OCI-LY1 (cell line): ENCODE data around the gene AIFM2.

ENCODE experiments used
- H2AFZ ChIP-seq: fragments of 200-600 bp; sonication (generic), shearing (Covaris generic); 2 replicates; pipeline ENCODE4 v1.6.0; 2014; ENCODE audit warnings: antibody characterized with exemption, mild to moderate bottlenecking, low read length
- H3F3A ChIP-seq: fragments of 200-600 bp; sonication (generic), shearing (Covaris generic); 2 replicates; pipeline ENCODE4 v1.6.0; 2014; ENCODE audit warnings: mild to moderate bottlenecking, antibody characterized with exemption, low read length, moderate library complexity; ENCODE audit not compliant: insufficient read depth
- H3K27ac ChIP-seq: fragments of 200-600 bp; sonication (generic); 2 replicates; pipeline ENCODE4 v1.5.1; 2014; ENCODE audit warnings: low read length, mixed run types, mild to moderate bottlenecking, low read depth; ENCODE audit not compliant: poor library complexity, severe bottlenecking
- H3K27me3 ChIP-seq: fragments of 200-600 bp; sonication (generic); 2 replicates; pipeline ENCODE4 v1.6.0; 2014; ENCODE audit warnings: antibody characterized with exemption, mild to moderate bottlenecking, low read length, moderate library complexity; ENCODE audit not compliant: insufficient read depth
- H3K36me3 ChIP-seq: fragments of 200-600 bp; sonication (generic); 2 replicates; pipeline ENCODE4 v1.6.1; 2014; ENCODE audit warnings: mild to moderate bottlenecking, antibody characterized with exemption, low read length, moderate library complexity, mixed read lengths; ENCODE audit not compliant: insufficient read depth
- H3K4me1 ChIP-seq: fragments of 200-600 bp; sonication (generic); 2 replicates; pipeline ENCODE4 v1.5.1; 2014; ENCODE audit warnings: mild to moderate bottlenecking, low read length, moderate library complexity; ENCODE audit not compliant: insufficient read depth, severe bottlenecking
- H3K4me2 ChIP-seq: fragments of 200-600 bp; sonication (generic), shearing (Covaris generic); 2 replicates; pipeline ENCODE4 v1.6.1; 2014; ENCODE audit warnings: low read length
- H3K4me3 ChIP-seq: fragments of 200-600 bp; sonication (generic); 2 replicates; pipeline ENCODE4 v1.5.1; 2014; ENCODE audit warnings: low read length, low read depth, mild to moderate bottlenecking, mixed read lengths; ENCODE audit not compliant: poor library complexity, severe bottlenecking
- H3K79me2 ChIP-seq: fragments of 200-600 bp; shearing (Covaris generic); 2 replicates; pipeline ENCODE4 v1.6.1; 2016; ENCODE audit warnings: mixed run types, low read length, mixed read lengths; ENCODE audit not compliant: insufficient read depth
- H3K9ac ChIP-seq: fragments of 200-600 bp; sonication (generic), shearing (Covaris generic); 2 replicates; pipeline ENCODE4 v1.6.1; 2014; ENCODE audit warnings: mild to moderate bottlenecking, low read length, mixed read lengths
- H3K9me2 ChIP-seq: fragments of 200-600 bp; sonication (generic), shearing (Covaris generic); 2 replicates; pipeline ENCODE4 v1.6.1; 2014; ENCODE audit warnings: low read depth, mild to moderate bottlenecking, low read length, mixed read lengths
- H3K9me3 ChIP-seq: fragments of 200-600 bp; shearing (Covaris generic); 2 replicates; pipeline ENCODE4 v1.6.1; 2014; ENCODE audit warnings: low read length, mixed read lengths
- H4K20me1 ChIP-seq: fragments of 200-600 bp; sonication (generic), shearing (Covaris generic); 2 replicates; pipeline ENCODE4 v1.6.0; 2016; ENCODE audit warnings: mild to moderate bottlenecking, low read length; ENCODE audit not compliant: insufficient read depth
- EZH2 ChIP-seq: fragments of 200-600 bp; sonication (generic), shearing (Covaris generic); IDR thresholded peaks from 2 replicates; pipeline ENCODE4 v1.8.0; 2017; ENCODE audit warnings: borderline replicate concordance, mixed run types, mild to moderate bottlenecking, antibody characterized with exemption, low read length, moderate library complexity, mixed read lengths
- TF ChIP-seq, protein P1 (sequence below): fragments of 200-600 bp; sonication (generic), shearing (Covaris generic); IDR thresholded peaks from 2 replicates; pipeline ENCODE4 v1.5.1; 2017; ENCODE audit warnings: mild to moderate bottlenecking, antibody characterized with exemption, low read length, moderate library complexity, mixed read lengths

AIFM2 gene

DNA sequence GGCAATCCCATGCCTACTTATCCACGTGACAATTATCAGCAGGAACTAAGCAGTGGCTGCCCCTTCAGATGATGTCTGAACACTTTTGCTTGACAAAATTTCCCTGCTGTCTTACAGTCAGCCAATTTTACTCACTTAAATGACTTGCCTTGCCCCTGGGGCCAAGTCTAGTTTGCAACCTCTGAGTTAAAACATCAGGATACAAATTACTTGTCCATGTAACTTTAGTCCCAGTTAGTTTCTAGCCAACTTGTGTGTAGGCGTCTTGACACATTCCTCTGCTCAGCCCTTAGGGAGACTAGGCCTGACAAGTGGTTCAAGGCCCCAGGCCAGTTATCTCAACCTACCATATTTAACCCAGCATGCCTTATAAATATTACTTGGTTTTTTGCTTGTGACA, 25.5 kb upstream of the AIFM2 start:
- no peaks in the 10 kb centered on the region for H3K27me3 ChIP-seq
- peaks cover 7% of the 10 kb centered on the region for H3K4me1 ChIP-seq
- H3F3A ChIP-seq: no peaks in the 10 kb centered on the region
- TF ChIP-seq EZH2: no peak
- TF ChIP-seq, protein P1, sequence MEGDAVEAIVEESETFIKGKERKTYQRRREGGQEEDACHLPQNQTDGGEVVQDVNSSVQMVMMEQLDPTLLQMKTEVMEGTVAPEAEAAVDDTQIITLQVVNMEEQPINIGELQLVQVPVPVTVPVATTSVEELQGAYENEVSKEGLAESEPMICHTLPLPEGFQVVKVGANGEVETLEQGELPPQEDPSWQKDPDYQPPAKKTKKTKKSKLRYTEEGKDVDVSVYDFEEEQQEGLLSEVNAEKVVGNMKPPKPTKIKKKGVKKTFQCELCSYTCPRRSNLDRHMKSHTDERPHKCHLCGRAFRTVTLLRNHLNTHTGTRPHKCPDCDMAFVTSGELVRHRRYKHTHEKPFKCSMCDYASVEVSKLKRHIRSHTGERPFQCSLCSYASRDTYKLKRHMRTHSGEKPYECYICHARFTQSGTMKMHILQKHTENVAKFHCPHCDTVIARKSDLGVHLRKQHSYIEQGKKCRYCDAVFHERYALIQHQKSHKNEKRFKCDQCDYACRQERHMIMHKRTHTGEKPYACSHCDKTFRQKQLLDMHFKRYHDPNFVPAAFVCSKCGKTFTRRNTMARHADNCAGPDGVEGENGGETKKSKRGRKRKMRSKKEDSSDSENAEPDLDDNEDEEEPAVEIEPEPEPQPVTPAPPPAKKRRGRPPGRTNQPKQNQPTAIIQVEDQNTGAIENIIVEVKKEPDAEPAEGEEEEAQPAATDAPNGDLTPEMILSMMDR: no peak
- peaks cover 82% of the 10 kb centered on the region for H3K36me3 ChIP-seq
- no peaks in the 10 kb centered on the region for H3K9me2 ChIP-seq
- H3K9me3 ChIP-seq: no peaks in the 10 kb centered on the region
- no peak overlapping the region for H3K27ac ChIP-seq
- no peak overlapping the region for H3K4me2 ChIP-seq
- no peak overlapping the region for H2AFZ ChIP-seq
- no peak overlapping the region for H3K9ac ChIP-seq
- no peak overlapping the region for H3K4me3 ChIP-seq
- H3K79me2 ChIP-seq: peaks cover 25% of the 10 kb centered on the region
- H4K20me1 ChIP-seq: no peaks in the 10 kb centered on the region

DNA sequence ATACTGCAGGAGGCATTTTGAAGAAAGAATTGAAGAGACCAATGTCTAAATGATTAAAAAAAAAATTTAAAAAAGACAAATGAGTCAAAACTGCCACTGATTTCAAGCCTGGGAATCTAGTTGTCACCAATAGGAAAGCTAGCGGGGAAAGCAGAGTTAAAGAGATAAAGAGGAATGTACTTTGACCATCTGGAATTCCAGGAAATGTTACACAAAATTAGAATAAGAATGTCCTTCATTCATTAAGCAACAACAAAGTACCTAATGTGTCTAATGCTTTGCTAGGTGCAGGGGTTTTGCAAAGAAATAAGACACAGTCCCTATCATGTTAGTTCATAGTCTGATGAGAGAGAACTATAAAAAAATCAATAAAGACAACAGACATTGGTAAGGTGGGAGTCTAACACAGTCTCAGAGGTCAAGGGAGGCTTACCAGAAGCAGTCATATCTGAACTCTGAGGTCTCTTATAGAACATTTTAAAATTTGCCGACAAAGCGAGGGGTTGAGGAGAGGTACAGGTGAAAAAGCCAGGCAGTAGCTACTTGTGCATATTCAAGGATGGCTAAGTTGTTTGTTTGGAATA, 22.7 kb upstream of the AIFM2 start:
- H3F3A ChIP-seq: no peaks in the 10 kb centered on the region
- H3K79me2 ChIP-seq: no peaks in the 10 kb centered on the region
- H3K9me3 ChIP-seq: no peaks in the 10 kb centered on the region
- H3K9me2 ChIP-seq: no peaks in the 10 kb centered on the region
- no peak overlapping the region for H3K9ac ChIP-seq
- no peak overlapping the region for H2AFZ ChIP-seq
- H3K27ac ChIP-seq: no peak overlapping the region
- TF ChIP-seq, protein P1: no peak
- TF ChIP-seq EZH2: no peak
- H3K36me3 ChIP-seq: peaks cover 91% of the 10 kb centered on the region
- no peaks in the 10 kb centered on the region for H3K4me1 ChIP-seq
- H3K4me2 ChIP-seq: no peak overlapping the region
- H3K4me3 ChIP-seq: no peak overlapping the region
- no peaks in the 10 kb centered on the region for H3K27me3 ChIP-seq
- no peaks in the 10 kb centered on the region for H4K20me1 ChIP-seq

DNA sequence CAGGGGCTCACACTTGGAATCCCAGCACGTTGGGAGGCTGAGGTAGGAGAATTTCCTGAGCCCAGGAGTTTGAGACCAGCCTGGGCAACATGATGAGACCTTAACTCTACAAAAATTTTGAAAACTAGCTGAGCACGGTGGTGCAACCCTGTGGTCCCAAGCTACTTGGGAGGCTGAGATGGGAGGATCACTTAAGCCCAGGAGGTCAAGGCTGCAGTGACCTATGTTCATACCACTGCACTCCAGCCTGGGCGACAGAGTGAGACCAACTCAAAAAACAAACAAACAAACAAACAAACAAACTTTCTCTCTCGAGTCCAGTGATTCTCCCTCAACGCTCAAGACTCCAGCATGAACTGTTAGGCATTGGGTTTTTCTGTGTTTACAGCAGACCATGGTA, 15.9 kb upstream of the AIFM2 start:
- Histone ChIP-seq H3F3A (0 out of 2 replicates have a peak, but pooled peaks cover 3% of the 10 kb centered on the region), H3K79me2 (no peaks in the 10 kb centered on the region), H4K20me1 (no peaks in the 10 kb centered on the region), H3K9me2 (no peaks in the 10 kb centered on the region), H3K27me3 (no peaks in the 10 kb centered on the region), H3K4me2 (no peak overlapping the region), H3K9me3 (no peaks in the 10 kb centered on the region), H3K4me3 (no peak overlapping the region), H2AFZ (no peak overlapping the region), H3K4me1 (peaks cover 24% of the 10 kb centered on the region), H3K36me3 (peaks cover 40% of the 10 kb centered on the region), H3K27ac (no peak overlapping the region), H3K9ac (no peak overlapping the region)
- TF ChIP-seq, protein P1: no peak
- no peak for TF ChIP-seq EZH2
